Kasumi-1 (cell line): ENCODE data around the gene TUBAL3.
"Not testable (repeated sequence)": the region's sequence is repeated elsewhere in the genome, so short reads cannot be mapped to it uniquely, and the experiment has no call there.

ENCODE experiments used
- DNase-seq, 2 experiments: peaks; one replicate each; lab custom pipeline; 2025; lab: John Stamatoyannopoulos, UW

TUBAL3 gene

GRCh38 chr10:5379202-5379601 lies 25.4 kb downstream of the TUBAL3 start:
- not testable (repeated sequence) for DNase-seq

GRCh38 chr10:5376450-5376849 lies 28.2 kb downstream of the TUBAL3 start:
- no peak for DNase-seq

- DNase-seq = no peak
These were observed 30.6 kb downstream of the TUBAL3 start for GRCh38 chr10:5373891-5374611.

GRCh38 chr10:5373307-5373706 lies 31.3 kb downstream of the TUBAL3 start:
- no peak for DNase-seq

GRCh38 chr10:5370493-5371352 lies 33.9 kb downstream of the TUBAL3 start:
- no peak for DNase-seq

GRCh38 chr10:5369362-5370158 lies 35.1 kb downstream of the TUBAL3 start:
- no peak for DNase-seq

GRCh38 chr10:5365928-5366327 lies 38.7 kb downstream of the TUBAL3 start:
- DNase-seq = no peak

- no peak for DNase-seq
These were observed 39.7 kb downstream of the TUBAL3 start, which contains the start of gene UCN3 for GRCh38 chr10:5364890-5365338. TSS of gene UCN3 (plus strand) at chr10:5364966. CDS start at chr10:5373721, 8,755 bp downstream.

GRCh38 chr10:5364374-5364773 lies 40.3 kb downstream of the TUBAL3 start:
- no peak for DNase-seq

GRCh38 chr10:5362873-5363272 lies 41.8 kb downstream of the TUBAL3 start:
- DNase-seq = no peak

- DNase-seq = no peak
These were observed 42.7 kb downstream of the TUBAL3 start for GRCh38 chr10:5361966-5362365.

GRCh38 chr10:5360318-5360915 lies 44.2 kb downstream of the TUBAL3 start:
- no peak for DNase-seq

- DNase-seq = no peak
These were observed 48.3 kb downstream of the TUBAL3 start for GRCh38 chr10:5356302-5356763.

- no peak for DNase-seq
These were observed 48.9 kb downstream of the TUBAL3 start for GRCh38 chr10:5355594-5356301.

GRCh38 chr10:5354068-5354467 lies 50.6 kb downstream of the TUBAL3 start:
- no peak for DNase-seq

GRCh38 chr10:5349362-5349761 lies 55.3 kb downstream of the TUBAL3 start:
- DNase-seq = no peak

GRCh38 chr10:5346881-5347280 lies 57.7 kb downstream of the TUBAL3 start:
- no peak for DNase-seq

GRCh38 chr10:5344746-5345145 lies 59.9 kb downstream of the TUBAL3 start:
- DNase-seq = no peak

GRCh38 chr10:5343979-5344378 lies 60.6 kb downstream of the TUBAL3 start:
- no peak for DNase-seq

- peak in 1 of 2 experiments; percentile 13 for DNase-seq
These were observed 61.1 kb downstream of the TUBAL3 start for GRCh38 chr10:5343561-5343960.
